HG03135 (cell line): ENCODE results near the gene CTDSPL.

Source experiments
- ATAC-seq: cut with Tn5 transposase; IDR thresholded peaks from one replicate; pipeline ENCODE4 v1.9.1; 2021; ENCODE audit warnings: mild to moderate bottlenecking, moderate library complexity; ENCODE audit not compliant: unreplicated experiment

CTDSPL gene

DNA sequence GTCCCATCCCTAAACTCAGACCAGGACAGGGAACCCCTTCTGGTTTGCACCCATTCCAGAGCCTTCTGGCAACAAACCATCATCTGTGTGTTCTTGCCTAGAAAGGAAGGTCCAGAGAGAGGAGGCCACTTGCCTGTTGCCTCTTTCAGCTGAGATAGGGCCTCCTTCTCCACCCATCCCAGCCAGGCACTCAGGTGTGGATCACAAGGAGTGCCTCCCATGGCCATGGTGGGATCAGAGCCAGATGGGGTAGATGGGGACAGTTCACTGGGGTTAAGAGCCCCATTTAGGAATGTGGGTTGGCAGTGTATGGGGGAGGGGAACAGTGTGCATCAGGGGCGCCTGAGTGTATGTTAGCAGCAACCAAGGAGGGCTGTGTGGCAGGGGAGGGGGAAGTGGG, 8.9 kb upstream of the CTDSPL start:
- no peak for ATAC-seq

DNA sequence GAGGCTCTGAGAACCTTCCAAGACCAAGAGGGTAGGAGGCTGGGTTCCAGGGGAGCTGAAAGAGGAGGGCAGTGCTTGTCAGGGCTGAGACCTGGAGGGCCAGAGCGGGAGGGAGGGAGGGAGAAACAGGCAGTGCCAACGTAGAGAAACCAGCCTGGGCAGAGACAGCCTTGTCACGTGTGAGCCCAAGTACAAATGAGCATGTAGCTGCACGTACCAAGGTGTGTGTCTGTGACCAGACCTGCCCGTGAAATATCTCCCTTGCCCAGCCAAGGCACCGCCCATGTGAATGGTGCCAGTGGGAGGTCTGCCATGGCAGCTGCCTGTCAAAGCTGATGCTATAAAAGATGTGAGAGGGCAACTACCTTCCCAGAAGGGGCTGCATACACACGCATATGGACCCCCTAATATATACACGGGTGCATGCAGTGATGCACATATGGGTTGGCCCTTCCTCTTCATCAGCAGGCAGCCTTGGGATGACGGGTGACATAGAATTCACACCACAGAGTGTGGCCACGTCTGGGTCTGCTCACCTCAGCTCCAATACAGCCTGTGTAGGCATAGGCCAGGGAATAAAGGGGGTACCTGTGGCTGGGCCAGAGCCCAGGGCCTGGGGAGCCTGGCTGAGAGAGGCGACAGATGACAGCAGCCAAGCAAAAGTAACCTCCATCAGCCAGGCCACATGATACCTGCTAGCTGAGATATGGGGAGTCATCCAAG, 7.8 kb upstream of the CTDSPL start:
- ATAC-seq, result no peak

DNA sequence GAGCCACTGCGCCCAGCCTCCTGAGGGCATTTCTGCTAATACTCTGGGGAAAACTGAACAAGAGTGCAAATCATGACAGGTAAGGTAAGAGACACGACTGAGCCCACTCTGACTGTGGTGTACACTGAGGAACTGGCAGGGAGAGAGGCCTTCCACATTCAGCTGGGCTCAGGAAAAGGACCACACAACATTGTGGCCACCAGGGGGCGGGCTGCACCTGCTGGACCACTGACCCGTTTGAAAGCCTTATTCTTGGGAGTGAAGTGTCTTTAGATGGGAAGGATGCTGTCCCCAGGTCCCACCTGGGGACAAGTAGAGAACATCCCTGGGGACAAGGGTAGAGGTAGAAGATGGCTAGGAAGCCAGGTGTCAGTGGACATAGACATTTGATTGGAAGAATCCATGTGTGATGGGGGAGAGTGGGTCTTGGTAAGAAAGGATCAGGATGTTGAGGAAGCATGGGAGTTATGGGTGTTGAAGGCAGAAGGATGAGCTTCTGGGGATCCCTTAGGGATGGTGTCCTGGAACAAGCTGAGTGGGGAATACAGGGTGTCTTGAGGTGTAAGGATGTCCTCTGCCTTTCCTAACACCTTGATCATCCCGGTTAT, 6.2 kb upstream of the CTDSPL start:
- no peak for ATAC-seq

DNA sequence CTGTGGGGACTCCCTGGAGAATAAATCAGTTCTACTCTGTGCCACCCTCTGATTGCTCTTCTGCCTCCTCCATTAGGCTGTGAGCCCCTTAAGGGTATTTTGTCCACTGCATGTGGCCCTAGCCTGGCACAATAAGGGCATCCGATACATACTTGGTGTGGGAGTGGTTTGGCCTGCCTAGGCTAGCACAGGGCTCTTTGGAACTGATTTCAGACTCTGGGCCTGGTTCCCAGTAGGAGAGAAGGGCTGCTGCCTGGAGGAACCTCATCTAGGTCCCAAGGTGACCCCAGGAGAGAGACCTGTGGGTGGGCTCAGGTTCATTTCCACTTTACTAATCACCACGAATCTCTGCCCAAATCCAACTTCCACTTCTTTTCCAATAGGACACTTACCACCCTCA, 5.3 kb upstream of the CTDSPL start:
- no peak for ATAC-seq

DNA sequence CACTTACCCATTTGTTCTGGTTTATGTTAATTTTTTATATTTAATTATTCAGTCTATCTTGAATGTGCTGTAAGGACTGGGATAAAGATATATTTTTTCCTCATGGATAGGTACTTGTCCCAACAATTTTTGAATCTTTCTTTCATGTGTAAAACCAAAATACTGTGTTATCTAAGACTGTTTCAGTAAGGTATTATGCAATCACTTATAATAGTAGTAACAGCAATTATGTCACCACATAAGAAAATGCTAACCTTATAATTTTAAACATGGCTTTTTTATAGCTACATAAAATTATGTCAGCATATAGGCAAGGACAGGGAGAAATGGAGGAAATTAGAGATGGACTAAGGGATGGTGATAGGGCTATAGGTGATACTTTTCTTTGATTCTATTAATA, 2.9 kb upstream of the CTDSPL start:
- no peak for ATAC-seq

DNA sequence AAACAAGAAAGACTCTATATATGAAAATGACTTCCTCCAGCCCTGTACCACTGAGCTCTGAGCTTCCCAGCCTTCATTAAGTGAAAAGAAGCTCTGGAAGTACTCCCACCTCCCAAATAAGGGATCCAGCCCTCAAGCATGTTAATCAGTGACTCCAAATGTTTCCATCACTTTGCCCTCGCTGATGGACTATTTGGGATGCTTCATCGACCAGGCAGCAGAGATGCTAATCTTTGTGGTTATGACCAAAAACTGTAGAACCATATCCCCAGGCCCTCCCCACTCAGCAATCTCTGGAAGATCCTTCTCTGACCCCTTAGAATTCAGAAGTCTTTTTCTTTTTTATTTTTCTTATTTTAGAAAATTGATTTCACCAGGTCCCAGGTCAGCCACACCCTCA, 2.3 kb upstream of the CTDSPL start:
- ATAC-seq, result no peak

DNA sequence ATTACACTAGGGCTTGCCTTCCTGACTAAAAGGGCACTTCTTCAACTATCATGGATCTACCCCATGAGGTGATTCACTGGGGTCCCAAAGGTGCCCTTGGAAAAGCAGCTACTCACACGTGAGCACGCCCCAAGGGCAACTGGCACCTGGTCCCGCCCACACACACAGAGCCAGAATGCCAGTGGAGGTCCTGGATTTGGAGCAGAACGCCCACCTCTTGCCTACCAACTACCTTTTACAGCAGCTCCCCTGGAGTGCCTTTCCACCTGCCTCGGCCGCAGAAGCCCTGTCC, 1.8 kb upstream of the CTDSPL start:
- no peak for ATAC-seq

DNA sequence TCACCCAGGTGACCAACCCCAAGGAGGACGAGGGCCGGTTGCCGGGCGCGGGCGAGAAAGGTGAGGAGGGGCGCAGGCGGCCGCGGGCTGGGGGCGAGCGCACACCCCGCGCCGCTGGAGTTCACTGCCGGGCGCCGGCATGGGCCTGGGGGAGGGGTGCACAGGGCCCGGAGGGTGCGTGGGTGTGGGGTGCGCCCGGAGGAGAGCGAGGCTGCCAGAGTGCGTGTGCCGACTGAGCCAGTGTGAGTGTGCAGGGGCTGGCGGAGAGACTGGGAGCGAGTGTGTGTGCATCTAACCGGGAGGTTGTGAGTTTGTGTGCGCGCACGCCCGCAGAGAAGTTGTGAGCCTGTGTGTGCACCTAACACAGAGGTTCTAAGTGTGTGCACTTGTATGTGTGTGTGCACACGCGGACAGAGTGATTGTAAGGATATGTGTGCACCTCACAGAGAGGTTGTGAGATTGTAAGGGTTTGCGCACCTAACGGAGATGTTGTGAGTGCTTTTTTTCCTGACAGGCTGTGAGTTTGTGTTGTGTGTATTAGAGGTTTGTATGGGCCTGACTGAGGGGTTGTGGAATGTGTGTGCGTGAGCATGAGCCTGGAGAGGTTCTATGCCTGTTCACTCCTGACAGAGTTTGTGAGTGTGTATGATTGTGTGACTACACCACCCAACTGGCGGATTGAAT, 681 bp downstream of the CTDSPL start:
- ATAC-seq, result no peak

DNA sequence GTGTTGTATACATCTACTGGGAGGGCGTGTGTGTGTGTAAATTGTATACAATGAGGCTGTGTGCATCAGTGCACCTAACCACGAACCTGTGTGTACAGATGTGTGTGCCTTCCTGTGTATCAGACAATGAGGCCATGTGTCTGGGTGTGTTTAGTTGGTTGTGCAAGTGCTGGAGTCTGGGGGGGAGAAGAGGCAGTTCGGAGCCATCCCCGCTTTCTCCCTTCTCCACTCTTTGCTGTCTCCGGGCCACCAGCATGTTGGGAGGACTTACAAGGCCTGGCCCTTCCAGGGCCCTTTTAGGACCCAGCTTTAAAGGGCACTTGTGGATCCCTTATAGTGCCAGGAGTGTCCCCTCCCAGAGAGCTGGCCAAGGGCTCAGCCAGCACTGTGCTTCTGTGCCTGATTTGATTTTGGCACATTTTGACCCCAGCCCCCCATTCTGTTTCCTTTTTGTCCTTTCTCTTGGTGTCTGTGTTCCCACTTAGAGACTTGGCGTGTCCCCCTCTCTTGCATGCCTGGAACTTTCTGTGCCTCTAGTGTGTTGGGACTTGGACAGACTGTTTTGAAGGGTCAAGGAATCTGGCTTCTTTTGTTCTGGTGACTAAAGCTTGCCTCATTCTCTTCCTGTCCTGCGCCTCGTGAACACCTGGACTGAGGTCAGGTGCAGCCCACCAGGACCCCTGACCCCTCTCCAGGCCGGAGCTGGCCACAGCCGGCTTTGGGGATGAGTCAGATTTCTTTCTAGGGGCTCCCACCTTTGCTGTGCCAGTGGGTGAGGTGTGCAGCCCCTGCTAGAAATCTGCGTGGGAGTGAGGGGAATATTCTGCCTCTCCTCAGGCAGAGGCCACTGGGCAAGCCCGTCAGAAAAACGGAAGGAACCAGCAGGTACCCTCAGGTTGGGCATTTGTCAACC, 1.5 kb downstream of the CTDSPL start:
- no peak for ATAC-seq

DNA sequence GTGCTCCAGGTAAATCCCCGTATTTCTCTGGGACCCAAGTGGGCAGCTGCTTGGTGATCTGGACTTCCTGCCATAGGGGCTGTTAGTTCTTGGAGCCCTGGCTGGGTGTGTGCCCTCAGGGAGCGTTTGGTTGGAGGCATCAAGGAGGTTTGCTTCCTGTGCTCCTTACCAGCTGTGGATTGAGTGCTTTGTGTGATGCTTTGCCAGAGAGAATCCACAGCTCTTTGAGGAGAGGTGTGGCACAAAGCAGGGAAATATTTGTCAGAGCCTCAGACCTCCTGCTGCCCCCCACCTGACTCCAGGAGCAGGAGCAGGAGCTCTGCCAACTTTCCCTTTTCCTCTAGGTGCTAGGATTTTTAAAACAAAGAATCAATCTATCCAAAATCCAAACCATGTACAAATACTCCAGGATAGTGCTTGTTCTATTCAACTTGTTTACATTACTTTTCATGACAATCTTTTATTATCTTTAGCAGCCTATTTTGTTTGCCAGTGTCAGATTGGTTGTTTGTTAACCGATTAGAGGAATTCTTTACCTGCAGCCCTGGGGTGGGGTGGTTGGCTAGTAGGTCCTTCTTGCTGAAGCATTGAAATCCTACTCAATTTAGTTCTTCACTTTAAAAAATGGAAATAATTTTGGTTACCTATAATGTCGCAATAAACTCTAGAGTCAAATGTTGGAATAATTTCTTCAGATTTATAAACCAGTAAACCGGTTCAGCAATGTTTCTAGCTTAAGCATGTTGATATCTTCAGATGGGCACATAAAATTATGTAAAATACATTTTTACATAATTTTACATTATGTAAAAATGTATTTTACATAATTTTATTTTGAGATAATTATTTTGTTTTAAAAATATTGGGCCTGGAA, 2.5 kb downstream of the CTDSPL start:
- ATAC-seq, result no peak

DNA sequence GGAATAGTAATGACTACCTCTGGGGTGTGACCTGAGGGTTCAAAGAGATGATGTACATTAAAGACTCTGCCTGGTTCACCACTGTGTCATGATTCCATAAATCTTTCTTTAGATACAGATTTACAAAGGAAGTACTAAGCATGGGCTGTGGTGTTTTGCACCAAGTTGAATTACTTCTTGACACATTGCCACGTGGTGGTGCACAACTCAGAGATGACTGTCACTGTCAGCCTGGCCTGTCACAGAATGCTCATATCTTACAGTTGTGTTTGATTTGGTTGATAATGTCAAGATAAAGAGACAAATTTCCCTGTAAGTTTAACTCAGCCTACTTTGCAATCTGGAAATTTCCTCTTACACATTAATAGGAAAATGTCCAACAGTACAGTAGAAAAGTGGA, 3.2 kb downstream of the CTDSPL start:
- no peak for ATAC-seq

DNA sequence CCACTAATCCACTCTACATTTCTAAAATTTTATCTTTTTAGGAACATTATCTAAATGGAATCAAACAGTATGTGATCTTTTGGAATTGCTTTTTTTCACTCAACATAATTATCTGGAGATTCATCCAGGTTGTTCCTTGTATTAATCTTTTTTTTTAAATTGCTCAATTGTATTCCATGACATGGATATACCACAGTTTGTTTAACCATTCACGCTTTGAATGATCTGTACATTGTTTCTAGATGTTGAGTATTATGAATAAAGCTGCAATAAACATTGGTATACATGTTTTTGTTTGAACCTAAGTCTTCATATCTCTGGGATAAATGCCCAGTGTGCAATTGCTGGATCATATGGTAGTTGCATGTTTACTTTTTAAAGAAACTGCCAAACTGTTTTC, 5.5 kb downstream of the CTDSPL start:
- no peak for ATAC-seq

DNA sequence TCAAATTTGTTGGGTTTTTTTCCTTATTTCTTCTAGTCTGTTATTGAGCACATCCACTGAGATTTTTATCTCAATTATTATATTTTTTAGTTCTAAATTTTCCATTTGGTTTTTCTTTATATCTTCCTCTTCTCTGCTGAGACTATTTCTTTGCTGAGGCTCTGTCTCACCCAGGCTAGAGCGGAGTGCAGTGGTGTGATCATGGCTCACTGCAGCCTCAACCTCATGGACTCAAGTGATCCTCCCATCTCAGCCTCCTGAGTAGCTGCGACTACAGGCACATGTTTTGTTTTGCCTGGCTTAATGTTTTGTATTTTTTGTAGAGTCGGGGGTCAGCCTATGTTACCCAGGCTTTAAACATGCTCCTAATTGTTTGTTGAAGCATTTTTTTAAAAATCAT, 10.2 kb downstream of the CTDSPL start:
- ATAC-seq, result no peak

DNA sequence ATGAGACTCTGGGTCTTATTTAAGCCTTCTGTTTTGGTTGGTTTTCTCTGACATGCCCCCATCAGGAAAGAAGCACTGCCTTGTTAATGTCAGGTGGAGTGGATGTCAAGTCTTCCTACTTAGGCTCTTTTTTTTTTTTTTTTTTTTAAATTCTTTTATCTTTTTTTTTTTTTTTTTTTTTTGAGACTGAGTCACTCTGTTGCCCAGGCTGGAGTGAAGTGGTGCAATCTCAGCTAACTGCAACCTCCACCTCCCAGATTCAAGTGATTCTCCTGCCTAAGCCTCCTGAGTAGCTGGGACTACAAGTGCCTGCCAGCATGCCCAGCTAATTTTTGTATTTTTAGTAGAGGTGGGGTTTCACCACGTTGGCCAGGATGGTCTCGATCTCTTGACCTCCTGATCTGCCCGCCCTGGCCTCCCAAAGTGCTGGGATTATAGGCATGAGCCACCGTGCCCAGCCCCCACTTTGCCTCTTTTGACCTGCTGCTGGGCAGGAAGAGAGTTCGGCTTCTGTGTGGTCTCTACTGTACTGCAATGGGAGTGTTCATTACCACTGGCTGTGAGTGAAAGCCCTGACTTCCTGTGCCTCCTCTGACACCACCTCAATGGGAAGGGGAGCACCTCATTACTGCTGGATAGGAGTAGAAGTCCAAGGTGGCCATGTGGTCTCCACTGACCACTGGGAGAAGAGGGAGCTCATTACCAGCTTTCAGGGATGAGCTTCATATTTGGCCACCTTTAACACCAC, 10.9 kb downstream of the CTDSPL start:
- no peak for ATAC-seq

DNA sequence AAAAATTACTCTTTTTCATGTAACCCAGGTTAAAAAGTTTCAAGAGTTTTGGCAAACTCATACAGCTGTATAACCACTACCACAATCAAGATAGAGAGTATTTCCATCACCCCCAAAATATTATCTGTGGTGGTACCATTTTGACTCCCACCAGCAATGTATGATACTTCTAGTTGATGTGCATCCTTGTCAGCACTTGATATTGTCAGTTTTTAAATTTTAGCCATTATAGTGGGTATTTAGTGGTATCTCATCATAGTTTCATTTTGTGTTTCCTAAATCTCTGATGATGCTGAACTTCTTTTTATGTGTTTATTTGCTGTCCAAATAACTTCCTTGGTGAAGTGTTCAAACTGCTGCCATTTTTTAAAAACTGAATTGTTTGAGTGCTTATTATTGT, 14.6 kb downstream of the CTDSPL start:
- ATAC-seq, result no peak

DNA sequence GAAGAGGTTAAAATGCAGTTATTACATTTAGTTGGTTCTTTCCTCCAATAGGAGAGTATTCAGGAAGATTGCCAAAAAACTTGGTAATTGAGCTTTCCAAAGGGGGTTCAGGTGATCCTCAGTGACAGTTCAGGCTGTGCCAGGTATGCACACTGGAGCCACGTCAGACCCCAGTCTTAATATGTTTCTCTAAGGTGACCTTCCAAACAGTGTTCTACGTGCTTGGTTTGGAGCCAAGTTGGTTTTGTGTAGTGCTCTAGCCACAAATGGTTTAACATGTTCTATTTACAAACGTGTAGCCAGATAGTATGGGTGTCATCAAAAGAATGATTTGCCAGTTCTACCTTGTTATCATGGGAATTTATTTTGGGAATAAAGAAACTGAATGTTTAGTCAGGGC, 21.0 kb downstream of the CTDSPL start:
- no peak for ATAC-seq

DNA sequence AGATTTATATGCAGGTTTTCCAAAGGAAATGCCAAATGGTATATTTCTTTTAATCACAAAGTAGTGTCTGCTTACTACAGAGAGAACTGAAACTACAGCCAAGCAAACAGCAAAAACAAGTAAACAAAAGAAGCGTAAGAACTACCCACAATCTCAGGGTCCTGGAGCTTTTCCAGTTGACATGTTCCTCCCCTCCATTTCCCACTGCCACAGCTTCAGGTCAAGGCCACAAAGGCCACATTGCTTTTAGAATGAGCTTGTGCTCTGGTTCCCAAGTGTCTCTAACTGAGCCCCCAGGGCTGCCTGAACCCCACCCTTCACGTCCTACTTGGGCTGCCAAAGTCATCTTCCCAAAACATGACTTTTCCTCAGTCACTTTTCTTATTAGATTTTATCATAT, 24.1 kb downstream of the CTDSPL start:
- no peak for ATAC-seq

DNA sequence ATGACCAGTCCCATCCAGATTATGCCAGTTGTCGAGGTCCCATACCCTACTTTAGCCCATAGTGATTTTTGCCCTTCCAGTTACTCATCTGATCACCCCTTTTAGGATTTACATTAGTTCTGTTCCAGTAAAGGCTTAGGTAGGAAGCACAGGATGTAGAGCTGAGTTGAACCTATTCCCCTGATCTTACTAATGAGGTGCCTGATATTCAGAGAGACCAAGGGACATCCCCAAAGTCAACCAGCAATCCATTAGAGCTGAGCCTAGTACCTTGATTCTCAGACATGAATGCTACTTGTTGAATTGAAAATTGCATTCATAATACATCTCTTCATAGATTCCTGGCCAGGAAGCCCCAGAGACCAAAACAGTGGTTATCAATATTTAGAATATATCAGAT, 24.7 kb downstream of the CTDSPL start:
- no peak for ATAC-seq

DNA sequence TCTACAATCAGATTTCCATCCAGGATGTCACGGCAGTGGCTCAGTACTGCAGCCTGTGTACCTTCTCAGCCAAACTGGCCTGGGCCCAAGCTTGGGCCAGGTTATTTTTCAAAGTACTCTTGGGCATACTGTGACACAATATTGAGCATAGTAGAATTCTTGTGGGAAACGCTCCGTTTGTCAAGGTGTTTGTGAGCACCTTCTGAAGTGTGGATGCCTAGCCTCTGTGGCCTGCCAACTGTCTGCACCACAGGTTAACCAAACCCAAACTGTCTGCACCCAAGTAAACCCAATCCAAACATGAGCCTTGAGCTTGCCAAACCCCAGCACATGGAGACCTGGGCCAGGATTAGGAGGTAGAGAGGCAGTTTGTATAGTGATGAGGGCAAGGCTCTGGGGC, 25.4 kb downstream of the CTDSPL start:
- no peak for ATAC-seq

DNA sequence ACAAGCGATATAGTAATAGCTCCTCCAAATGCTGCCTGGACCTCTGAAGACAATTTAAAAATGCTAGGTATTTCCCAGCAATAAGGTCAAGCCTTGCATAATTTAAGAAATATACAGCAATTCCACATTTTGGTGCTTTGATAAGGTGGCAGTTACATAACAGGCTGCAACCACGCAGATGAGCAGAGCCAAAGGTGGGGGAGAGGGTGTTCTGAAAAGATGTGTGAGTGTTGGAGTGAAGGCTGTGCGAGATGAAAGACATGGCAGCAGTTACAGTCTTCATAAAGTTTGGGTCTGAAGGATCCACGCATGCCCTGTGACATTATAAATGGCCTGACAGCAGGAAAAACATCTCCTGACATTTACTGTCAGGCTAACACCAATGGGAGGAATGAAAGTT, 26.1 kb downstream of the CTDSPL start:
- ATAC-seq, result no peak
